GM04503 (cell line): ENCODE results near the gene KDM7A.

Experiments
- DNase-seq: peaks from one replicate; pipeline ENCODE4 v3.0.0-alpha.2; 2012; ENCODE audit warnings: low read depth

The KDM7A gene, protein sequence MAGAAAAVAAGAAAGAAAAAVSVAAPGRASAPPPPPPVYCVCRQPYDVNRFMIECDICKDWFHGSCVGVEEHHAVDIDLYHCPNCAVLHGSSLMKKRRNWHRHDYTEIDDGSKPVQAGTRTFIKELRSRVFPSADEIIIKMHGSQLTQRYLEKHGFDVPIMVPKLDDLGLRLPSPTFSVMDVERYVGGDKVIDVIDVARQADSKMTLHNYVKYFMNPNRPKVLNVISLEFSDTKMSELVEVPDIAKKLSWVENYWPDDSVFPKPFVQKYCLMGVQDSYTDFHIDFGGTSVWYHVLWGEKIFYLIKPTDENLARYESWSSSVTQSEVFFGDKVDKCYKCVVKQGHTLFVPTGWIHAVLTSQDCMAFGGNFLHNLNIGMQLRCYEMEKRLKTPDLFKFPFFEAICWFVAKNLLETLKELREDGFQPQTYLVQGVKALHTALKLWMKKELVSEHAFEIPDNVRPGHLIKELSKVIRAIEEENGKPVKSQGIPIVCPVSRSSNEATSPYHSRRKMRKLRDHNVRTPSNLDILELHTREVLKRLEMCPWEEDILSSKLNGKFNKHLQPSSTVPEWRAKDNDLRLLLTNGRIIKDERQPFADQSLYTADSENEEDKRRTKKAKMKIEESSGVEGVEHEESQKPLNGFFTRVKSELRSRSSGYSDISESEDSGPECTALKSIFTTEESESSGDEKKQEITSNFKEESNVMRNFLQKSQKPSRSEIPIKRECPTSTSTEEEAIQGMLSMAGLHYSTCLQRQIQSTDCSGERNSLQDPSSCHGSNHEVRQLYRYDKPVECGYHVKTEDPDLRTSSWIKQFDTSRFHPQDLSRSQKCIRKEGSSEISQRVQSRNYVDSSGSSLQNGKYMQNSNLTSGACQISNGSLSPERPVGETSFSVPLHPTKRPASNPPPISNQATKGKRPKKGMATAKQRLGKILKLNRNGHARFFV

DNA sequence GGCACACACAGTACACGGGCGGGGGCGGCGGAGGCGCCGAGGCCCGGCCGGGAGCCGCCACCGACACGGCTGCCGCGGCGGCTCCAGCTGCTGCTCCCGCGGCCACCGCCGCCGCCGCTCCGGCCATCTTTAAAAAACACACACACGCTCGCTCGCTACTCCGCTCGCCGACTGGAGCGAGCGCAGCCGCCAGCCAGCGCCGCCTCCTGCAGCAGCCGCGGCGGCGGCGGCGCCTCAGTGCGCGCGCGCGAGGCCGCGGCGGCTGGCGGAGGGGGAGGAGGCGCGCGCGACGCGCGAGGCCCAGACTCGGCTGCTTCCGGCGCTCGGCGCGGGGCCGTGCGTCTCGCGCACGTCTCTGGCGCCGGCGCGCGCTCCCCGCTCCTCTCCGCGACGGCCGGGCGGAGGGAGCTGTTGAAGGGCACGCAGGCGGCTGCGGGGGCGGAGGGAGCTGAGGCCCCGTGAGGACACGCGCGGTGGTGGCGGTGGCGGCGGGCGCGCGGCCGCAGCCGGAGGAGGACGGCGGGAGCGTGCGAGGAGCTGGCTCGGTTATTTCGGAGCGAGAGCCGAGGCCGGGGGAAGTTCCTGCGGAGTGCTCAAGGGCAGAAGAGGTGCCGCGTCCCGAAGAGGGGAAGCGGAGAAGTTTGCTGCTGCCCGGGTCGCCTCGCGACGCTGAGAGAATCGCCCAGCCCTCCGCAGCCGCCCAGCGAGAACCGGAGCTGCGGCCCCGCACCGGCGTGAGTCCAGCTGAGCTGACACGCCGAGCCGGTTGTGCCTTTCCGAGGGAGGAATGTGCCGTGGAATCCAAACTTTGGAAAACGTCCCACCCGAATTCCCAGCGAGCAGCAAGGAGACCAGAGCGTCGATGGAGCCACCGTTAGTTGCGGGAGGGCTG, at the start of gene KDM7A:
KDM7A (minus strand) TSS at position 173 of the 892 bp plus-strand sequence; CDS start at position 127, 46 bp downstream.
- peak; percentile 53 for DNase-seq

DNA sequence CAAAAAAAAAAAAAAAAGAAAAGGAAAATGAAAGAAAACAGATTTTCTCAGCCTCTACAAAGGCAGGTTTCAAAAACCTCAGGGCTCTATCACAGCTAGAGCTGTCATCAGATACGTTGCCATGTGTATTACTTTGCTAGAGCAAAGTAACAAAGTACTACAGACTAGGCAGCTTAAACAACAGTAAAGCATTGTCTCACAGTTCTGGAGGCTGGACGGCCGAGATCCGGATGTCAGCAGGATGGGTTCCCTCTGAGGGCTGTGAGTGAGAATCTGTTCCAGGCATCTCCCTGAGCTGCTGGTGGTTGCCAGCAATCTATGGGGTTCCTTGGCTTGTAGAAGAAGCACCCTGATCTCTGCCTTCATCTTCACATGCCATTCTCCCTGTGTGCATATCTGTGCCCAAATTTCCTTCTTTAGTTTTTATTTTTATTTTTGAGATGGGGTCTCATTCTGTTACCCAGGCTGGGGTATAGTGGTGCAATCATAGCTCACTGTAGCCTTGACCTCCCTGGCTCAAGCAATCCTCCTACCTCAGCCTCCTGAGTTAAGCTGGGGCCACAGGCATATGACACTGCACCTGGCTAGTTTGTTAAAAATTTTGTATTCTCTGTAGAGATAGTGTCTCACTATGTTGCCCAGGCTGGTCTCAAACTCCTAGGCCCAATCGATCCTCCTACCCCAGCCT, 48.9 kb upstream of the KDM7A start:
- DNase-seq: no peak

DNA sequence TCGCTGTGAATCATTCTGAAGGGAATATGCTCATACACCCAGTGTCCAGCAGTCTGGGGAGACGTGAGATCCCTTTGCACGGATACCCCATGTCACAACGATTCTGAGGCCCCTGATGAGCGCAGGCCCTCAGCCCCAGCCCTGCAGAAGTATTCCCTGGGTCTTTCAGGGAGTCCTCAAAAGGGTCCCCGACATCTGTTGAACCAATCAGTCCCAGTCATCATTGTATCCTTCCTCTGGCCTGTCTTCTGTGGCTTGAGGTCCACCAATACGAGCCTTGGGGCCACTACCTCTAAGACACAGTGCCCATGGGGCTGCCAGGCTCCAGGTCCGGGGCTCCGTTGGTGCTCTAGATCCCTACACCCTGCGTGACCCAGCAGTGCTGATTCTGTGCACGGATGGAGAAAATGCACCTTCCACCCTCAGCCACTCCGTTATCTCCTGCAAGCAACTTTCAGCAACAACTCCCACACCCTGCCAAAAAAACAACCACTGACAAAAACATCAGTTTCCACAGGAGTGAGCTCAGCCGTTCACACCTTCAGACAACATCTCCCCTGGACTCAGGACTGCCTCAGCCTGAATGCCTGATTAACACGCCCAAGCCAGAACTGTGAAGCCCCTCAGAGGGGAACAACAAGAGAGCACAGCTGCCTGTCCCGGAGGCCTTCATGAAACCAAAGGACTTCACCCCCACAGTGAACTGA, 46.9 kb upstream of the KDM7A start:
- no peak for DNase-seq

DNA sequence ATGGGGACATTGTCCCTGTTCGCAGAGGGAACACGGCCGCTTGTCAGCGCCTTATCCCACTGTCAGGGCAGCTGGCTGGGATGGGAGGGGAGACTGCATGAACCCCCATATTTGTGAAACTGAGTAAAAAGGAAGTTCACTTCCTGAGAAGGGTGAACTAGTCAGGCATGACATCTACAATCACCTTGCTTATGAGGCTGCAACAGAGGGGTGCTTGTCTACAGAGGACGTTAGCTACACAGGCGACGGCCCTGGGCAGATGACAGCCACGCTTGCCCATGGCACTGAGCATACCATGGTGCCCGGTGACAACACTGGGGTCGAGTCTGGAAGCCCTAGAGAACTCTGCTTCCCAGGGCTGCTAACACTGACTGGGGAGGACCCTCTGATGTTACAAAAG, 46.0 kb upstream of the KDM7A start:
- no peak for DNase-seq

DNA sequence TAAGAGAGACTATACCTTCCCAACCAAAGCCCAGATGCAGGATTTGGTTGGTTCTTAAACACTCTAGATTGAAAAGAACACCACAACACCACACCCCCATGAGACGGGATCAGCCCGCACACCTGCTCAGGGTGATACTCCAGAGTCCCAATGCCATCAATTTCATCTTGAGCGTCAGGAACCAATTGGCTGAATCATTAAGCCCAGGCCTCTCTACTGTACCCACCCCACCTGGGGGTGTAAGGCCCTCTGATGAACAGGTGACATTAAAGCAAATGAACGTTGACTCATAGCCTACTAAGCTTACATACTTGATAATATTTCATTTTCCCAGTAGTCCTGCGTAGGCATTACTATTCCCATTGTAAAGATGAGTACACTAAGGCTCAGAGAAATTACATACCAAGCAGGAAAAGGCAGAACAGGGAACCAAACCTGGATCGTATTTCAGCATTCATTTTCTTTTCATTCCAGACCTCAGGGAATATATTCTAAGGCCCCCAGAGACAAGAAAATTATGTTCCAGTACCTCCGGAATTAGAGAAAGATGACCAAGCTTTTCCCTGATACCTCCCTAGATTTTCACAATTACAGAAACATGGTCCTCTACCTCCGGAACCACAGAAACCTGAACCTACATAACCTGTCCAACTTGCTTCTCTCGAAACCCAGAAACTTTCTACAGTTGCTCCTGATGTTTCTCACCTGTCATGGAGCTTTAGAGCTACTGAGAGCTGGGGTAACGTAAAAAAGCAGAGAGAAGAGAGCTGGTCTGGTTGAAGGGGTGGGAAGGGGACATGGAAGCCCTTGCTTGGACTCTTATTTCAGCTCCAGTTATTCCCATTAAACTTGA, 43.1 kb upstream of the KDM7A start:
- no peak for DNase-seq

DNA sequence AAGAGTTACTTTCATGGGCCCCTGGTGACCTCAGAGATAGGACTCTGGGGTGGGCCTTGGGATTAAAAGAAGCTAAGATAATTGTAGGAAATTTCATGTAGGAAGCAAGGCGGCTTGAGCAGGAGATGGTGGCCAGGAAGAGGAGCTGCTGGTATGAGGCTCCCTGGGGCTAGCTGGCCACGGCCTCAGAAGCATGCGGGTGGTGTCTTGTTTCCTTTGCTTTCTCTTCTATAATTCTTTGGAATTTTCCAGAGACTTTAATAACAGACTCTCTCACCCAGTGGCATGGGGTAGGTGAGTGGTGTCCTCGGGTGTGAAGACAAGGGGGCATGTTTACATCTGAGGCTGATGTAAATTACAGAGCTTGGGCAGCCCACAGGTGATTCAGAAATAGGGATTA, 41.9 kb upstream of the KDM7A start:
- no peak for DNase-seq

DNA sequence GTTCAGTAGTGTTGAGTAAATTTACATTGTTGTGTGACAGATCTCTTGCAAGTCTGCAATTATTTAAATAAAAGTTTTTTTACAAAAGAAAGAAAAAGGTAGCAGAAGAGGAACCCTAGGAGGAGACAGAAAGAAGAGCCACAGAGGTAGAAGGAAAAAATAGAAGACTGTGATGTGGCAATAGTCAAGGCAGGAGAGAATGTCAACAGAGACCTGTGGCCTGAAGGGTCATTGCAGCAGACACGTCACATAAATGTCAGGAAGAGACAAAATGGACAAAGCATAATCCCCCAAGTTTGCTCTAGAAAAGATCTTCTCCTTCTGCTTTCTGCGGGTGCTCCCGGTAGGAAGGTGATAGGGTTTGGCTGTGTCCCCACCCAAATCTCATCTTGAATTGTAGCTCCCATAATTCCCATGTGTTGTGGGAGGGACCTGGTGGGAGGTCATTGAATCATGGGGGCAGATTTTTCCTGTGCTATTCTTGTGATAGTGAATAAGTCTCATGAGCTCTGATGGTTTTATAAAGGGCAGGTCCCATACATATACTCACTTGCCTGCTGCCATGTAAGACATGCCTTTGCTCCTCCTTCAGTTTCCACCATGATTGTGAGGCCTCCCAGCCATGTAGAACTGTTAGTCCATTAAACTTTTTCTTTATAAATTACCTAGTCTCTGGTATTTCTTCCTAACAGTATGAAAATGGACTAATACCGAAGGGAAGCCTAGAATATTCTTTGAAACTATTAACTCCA, 41.1 kb upstream of the KDM7A start:
- DNase-seq: no peak

DNA sequence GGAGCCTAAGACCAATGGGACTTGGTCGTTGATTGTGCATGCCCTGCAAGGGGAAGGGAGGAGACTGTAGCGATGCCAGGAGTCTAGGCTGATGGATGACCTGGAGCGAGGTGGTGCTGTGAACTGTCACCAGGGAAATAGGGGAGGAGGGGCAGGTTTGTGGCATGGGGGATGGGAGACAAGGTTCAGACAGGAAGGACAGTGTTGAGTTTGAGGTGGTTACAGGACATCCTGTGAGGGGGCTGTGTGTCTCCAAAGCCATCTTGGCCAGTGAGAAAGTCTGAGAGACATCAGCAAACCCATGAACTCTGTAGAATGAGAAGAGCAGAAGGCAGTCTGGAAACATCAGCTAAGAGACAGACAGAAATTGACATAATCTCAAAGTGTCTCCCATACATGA, 38.5 kb upstream of the KDM7A start:
- DNase-seq: no peak

DNA sequence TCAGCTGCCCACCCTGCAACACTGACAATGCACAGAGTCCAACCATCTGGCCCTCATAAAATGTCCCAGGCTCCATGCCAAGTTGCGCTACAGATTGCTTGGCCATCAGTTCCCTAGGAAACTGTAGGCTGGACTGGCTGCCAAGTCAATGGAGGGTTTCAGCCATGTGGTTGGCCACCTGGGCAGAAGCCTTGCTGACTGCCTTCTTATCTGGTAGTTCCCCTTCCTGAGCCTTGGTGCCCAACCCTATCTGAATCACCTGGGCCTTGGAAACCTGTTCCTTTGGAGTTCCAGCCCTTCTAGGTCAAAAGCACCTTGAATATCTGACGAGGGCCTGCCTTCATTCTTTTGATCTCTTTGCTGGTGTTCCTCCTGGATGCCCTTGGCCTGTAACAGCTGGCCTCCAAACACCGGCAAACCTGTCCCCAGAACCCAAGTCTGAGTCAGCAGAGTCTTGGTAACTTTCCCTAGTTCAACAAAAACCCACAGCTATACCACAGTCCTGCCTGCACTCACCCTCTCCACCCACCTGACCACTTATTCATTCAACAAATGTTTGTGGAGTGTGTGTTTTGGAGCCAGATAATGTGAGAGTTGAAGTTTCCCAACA, 37.4 kb upstream of the KDM7A start:
- no peak for DNase-seq

DNA sequence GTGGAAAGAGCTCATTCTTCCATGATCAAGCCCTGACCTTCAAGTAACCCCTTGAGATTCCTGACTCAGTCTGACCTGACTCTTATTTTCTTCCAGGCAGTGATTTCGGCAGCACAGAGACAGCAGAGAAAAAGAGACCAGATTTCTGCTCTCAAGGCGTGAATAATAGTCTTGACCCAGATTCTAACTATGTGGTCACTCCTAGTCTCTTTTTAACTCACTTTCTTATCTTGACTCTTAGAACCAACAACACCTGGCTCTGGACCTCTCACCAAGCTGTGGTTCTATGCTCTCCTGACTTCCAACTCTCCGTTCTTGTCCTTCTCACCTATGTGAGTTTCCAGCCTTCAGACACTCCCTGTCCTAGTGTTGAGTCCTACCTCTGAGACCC, 36.9 kb upstream of the KDM7A start:
- DNase-seq: no peak

DNA sequence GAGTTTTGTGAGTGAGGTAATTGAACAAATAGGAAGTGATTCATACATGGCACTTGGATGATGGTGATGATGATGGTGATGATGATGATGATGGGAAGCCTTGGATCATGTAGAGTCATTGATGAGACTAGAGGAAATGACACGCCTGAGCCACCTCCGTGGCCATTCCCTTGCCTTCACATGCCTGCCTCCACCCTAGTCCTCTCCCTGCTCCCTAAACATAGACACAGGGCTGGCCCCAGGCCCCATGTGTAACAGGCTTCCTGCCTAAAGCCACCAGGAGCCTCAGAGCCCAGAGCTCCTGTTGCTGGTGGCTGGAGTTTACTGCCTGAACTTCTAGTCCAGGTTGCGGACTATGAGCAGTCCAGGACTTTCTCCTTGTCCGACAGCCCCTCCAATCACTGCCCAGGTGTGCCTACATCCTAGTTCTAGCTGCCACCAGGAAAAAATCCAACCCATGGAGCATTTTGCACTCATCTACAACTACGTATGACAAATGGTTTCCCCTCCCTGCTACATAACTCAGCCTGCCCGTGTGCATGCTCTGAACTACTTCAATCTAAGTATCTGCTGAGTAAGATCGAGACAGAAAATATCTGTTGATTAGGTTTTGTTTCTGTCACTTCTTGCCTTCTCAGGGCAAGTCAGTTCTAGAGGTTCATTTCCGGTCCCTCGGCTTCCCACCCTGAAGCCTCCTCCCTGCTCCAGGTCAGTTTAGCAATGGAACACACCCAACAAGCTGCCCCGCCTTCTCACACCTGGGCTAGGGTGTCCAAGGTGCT, 35.5 kb upstream of the KDM7A start:
- DNase-seq: no peak

DNA sequence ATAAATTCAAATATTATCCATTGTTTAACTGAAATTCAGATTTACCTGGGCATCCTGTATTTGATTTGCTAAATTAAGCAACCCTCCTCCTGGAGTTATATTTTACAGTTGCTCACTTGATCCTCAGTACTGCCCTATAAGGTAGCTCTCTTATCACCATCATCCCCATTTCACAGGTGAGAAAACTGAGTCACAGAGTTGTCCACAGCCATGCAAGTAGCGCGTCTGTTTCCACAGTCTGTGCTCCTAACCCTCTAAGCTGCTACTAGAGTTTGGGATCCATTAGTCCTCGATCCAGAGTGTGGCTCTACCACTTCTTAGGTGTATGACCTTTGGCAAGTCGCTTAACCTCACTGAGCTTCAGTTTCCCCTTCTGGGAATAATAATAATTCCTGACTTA, 34.9 kb upstream of the KDM7A start:
- no peak for DNase-seq

DNA sequence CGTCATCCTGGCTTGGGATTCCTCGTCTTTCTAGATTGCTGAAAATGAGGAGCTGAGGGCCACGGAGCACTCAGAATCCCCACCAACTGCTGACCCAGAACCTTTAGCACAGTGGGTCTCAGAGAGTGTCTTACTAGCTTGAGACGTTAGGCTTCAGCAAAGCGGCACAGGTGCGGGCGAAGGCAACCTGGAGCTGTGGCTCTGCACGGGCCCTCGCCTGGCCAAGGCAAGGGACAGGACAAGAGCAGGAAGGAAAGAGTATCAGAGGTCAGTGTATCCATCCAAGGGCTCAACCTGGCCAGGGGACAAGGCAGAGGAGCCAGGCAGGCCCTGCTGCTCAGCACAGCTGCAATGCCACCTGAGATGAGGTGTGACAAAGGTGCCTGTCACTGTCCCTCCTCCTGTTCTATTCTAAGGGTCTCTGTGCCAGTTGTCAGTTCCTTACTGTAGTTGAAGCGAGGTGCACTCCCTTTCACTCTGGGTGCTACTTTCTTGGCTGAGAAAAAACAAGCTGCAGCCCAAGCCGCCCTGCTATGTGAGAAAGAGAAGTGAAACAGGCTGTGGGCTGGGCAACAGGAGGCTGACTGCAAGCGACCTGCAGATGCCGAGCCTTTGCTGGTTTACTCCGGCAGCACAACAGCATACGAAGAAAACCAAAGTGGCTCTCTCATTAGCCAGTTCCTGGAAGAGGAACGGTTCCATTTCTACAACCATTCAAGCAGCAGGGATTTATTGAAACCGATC, 33.3 kb upstream of the KDM7A start:
- no peak for DNase-seq

DNA sequence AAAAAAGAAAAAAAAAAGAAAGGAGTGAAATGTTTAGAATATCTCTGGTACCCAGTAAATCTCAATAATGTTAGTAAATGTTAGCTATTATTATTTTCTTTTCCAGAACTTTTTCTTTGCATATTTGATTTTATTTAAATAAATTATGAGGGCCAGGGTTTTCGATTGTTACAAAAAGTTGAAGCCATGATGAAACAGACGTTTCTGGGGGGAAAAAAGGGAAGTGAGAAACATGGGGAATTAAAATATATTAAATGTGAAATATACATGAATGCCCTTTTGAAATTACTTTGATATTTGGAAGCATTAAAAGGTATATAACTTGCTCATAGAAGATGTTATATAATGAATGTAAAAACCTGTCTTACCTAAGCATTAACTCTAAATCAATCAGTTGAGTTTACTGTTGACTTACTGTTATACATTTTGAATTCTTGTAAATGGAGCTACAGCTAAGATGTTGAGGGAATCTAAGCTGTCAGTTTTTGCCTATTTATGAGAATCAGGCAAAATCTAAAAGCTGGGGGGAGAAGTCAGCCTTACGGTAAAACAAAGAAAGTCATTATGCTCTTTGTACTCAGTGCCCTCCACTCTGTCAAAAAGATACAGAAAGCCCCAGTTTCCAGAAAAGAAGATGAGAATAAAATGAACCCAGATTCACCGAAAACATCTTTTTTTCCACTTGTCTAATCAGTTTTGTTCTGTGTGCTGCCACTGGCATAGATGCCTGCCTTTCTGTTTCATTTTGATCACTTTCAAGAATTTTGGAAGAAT, 30.0 kb upstream of the KDM7A start:
- no peak for DNase-seq

DNA sequence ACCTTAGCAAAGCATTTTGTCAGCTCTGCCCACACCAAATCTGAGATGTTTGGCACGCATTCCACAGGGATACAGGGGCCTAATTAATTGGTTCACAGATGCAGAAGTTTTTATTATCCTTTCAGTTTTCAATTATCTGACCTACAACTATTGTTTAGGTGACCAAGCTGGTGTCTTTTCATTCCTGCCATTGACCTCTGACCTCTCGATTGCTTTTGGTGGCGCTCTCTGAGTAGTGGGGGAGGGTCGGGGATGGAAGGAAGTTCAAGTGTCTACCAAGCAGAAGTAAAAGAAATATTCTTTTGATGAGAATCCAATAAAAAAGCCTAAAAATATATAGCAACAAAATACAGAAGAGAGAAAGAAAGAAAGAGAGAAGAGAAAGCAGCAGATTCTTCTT, 28.8 kb upstream of the KDM7A start:
- DNase-seq: no peak

DNA sequence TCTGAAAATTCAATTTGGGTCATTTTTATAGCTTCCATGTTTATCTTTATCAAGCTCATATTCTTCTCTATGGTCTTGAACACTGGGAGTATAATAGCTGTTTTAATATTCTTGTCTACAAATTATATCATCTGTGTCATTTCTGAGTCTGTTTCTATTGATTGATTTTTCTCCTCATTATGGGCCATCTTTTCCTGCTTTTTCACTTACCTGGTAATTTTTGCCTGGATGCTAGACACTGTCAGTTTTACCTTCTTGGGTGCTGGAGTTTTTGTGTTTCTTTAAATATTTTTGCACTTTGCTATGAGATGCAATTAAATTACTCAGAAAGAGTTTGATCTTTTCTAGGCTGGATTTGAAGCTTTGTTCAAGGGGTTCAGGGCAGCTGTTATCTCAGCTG, 26.8 kb upstream of the KDM7A start:
- DNase-seq: no peak
